ENCODE measurements around the gene CMPK1.
"Not testable (repeated sequence)": the region's sequence is repeated elsewhere in the genome, so short reads cannot be mapped to it uniquely, and the experiment has no call there.

The CMPK1 gene

DNA sequence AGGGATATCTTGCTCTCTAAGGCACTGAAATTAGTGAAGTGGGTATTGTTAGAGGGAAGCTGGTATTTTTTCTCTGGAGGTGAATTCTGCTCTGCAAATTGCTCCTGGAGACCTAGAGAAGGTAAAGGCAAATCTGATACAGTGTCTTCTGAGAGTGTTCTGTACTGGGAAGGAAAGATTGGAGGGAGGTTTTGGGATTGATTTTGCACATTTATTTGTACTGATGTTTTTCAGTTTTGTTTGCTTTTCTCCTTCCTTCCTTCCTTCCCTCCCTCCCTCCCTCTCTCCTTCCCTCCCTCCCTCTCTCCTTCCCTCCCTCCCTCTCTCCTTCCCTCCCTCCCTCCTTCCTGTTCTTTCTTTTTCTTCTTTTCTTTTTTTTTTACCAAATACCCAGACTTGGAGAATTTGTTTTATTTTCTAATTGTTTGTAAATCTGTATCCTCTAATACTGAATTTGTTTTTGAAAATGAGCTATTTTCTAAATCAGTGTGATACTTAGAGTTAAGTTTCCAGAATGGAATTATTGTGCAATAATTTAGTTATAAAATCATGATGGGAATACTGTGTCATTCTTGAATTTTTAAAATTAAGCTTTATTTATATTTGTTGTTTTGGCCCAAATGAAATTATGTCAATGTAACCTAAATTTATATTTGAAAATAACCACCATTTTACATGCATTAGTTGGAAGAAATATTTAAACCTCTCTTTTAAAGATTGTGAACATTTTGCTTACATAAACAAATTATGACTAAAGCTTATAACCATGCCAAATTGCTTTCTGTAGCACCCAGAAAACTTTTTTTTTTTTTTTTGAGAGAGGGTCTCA is 4.9 kb downstream of the CMPK1 start:
- DNase-seq, result no peak

GRCh38 chr1:47340227-47340626 is 6.6 kb downstream of the CMPK1 start:
- no peak for DNase-seq

DNA sequence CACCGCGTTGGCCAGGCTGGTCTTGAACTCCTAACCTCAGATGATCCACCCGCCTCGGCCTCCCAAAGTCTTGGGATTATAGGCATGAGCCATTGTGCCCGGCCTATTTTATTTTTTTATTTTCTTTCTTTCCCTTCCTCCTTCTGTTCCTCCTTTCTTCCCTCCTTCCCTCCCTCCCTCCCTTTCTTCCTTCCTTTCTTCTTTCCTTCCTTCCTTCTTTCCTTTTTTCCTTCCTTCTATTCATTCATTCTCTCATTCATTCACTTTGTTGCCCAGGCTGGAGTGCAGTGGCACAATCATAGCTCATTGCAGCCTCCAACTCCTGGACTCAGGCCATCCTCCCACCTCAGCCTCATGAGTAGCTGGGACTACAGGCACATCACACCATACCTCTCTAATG is 13.4 kb downstream of the CMPK1 start:
- not testable (repeated sequence) for DNase-seq

DNA sequence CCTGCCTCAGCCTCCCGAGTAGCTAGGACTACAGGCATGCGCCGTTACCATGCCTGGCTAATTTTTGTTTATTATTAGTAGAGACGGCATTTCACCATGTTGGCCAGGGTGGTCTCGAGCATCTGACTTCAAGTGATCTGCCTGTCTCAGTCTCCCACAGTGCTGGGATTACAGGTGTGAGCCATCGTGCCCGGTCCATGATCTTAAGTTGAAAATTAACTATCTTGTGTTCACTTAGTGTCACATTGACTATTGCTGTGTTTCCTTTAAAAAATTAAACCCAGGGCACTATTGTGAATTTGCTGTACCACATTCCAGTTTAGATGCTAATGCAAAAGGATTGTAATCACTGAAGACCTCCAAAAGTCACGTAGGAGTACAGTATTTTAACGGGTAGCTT is 14.1 kb downstream of the CMPK1 start:
- DNase-seq, result no peak

DNA sequence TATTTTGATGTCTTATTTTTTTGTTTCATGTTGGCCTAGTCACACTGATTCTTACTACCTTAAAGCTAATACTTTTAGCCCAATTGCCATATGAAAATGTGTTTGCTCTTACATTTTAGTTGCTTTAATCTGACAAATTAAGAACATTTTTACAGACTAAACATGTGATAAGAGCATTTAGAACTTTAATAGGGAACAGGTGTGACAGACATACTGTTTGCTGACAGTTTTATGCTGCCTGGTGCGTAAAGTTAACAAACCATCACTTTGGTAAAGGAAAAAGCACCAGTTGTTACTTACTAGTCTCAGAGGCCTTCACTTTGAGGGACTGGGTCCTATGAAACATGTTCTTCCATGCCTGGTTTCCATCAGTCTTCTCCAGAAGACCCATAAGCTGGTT is 14.7 kb downstream of the CMPK1 start:
- no peak for DNase-seq

DNA sequence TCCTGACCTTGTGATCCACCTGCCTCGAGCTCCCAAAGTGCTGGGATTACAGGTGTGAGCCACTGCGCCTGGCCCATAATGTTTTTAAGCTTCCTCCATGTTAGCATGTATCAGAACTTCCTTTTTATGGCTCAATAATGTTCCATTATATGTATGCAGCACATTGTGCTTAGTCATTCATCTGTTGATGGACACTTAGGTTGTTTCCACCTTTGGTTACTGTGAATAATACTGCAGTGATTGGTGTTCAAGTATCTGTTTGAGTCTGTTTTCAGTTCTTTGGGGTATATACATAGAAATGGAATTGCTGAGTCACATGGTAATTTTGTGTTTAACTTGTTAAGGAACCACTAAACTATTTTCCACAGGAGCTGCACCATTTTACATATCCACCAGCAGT is 17.7 kb downstream of the CMPK1 start:
- DNase-seq, result no peak

- DNase-seq, result no peak
Measured at GRCh38 chr1:47361380-47361779, 27.8 kb downstream of the CMPK1 start.

- no peak for DNase-seq
Measured at GRCh38 chr1:47362828-47363227, 29.2 kb downstream of the CMPK1 start.

- DNase-seq, result no peak
Measured at GRCh38 chr1:47367651-47368050, 34.1 kb downstream of the CMPK1 start.

DNA sequence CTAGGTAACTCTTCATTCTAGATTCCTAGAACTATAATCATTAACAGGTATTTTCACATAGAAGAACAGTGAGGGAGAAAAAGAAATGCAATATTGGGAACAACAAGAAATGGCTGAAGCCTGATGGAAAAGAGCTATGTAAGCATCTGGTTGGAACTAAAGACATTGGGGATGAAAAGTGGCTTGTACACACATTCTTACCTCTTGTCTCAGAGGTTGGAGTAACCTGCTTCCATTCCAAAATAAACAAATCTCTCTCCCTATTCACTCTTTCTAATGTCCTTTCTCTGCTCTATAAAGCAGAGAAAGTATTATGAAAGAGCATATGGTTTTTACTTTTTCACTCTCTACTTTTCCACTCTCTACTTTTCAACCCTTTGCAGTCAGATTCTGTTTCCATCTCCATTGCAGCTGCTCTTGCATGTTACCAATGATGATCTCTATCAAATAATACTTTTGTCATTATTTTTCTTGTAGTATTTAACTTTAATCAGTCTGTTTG is 37.5 kb downstream of the CMPK1 start:
- DNase-seq, result no peak

DNA sequence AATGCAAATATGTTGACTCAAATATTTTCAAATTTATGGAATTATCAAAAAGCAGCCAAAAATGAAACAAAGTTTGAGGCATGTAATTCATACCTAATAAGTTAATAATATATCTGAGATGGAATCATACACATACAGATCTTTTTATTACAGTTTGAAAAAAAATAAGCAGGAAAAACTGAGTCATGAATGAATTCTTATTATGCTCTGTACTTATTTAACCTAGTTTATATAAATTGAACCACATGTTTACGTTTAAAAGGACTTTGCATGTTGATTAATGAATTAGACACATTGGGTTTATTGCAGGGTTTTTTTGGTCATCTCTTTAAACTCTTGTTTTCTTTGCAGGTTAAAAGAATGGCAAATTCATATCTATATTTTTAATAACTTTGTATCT is 40.9 kb downstream of the CMPK1 start:
- no peak for DNase-seq

DNA sequence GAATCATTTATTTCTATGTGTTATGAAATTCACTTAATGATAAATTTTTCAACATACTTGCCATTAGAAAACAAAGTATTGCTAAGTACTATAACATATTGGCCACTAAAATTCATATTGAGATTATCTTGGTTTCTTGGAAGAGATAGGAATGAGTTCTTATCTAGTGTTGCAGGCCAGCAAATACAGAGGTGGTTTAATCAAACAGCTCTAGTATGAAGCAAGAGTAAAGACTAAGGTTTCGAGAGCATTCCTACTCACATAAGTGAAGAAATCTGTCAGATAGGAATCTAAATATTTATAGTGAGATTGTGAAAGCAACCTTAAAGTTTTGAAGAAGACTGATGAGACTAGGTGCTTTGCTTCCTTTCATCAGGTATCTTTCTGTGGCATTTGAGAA is 44.6 kb downstream of the CMPK1 start:
- DNase-seq, result no peak

DNA sequence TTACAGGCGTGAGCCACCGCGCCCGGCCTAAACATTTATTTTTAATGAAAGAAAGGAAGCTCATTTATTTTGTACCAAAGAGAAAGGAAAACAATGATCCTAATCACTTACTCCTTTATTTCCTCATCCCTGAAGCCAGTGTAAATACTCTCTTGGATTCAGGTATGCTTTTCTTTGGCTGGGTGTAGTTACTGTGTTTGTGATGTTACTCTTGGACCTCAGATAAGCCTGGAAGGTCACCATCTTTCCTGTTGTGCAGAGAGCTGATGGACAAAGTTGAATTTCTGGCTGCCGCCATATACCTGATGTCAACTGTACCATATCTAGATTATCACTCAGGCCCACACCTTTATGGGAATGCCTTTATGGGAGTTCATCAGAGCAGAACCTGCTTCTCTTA is 47.1 kb downstream of the CMPK1 start:
- no peak for DNase-seq

GRCh38 chr1:47382399-47382983 is 48.9 kb downstream of the CMPK1 start:
- no peak for DNase-seq

GRCh38 chr1:47384083-47384482 is 50.5 kb downstream of the CMPK1 start:
- no peak for DNase-seq

DNA sequence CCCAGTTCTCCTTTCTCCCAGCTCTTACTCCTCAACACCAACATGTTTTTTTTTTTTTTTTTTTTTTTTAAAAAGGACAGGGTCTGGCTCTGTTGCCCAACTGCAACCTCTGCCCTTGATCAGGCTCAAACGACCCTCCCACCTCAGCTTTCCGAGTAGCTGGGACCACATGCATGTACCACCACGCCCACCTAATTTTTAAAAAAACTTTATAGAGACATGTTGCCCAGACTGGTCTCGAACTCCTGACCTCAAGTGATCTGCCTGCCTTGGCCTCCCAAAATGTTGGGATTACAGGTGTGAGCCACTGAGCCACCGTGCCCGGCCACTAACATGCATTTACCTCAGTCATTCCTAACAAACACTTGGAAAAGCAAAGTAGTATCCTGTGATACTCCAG is 51.4 kb downstream of the CMPK1 start:
- no peak for DNase-seq

GRCh38 chr1:47386268-47386667 is 52.7 kb downstream of the CMPK1 start:
- no peak for DNase-seq

GRCh38 chr1:47388030-47388890 is 54.7 kb downstream of the CMPK1 start:
- no peak for DNase-seq

- DNase-seq, result peak; percentile 35
Measured at GRCh38 chr1:47388891-47389238, 55.3 kb downstream of the CMPK1 start.

DNA sequence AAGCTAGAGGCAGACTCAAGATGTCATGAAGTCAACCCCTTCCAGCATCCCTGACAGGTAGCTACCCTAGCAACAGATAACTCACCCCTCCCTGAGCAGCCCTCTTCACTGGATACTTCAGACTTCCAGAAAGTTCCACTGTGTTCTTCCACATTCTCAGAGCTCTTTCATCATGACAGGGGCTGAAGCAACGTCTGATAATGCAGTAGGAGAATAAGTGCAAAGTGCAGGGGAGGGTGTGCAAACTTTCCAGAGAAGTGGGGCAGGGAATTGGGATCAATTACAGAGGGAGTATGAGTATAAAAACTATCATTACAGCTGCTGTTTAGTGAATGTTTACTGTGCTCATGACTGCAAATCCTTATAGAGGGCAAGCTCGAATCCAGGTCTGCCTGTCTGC is 56.1 kb downstream of the CMPK1 start:
- no peak for DNase-seq

- DNase-seq, result no peak
Measured at GRCh38 chr1:47390843-47391242, 57.3 kb downstream of the CMPK1 start.

DNA sequence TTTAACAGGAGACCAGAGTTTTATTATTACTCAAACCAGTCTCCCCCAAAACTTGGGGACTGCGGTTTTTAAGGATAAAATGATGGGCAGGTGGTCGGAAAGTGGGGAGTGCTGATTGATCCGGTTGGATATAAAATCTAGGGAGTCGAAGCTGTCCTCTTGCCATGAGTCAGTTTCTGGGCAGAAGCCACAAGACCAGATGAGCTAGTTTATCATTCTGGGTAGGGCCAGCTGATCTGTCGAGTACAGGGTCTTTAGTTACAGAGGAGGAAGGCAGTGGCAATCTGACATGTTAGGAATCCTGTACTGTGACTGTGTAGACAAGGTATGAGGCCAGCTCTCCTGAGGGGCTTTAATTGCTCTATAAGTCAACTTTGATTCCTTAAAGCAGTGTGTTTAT is 59.6 kb downstream of the CMPK1 start:
- DNase-seq, result no peak

- DNase-seq, result no peak
Measured at GRCh38 chr1:47395433-47395832, 61.8 kb downstream of the CMPK1 start.

DNA sequence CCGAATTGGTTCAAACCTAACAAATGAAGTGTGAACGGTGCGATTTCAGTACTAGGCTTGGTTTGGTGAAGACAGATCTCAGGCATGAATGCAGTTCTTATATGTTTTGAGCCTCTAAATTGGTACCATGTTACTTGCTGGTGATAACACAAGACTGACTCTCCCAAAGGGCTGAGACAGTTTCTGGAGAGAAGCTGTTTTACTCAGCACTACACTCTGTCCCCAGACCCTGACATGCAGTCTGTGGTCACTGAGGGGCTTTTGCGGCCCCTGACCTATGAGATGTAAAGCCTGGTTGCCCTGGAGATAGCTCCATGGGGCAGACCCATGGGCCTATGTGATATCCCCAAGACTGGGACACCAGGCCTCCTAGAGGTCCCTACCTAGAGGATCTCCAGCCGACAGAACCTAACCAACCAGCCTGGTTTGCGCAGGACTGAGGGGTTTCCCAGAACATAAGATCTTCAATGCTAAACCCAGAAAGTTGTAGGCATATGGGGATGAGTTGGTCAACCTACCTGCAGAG is 63.1 kb downstream of the CMPK1 start:
- DNase-seq, result no peak

Measured in NCI-H526 treated with DMSO at 0.1 percent for 48 hours (cell line).